Ovary (tissue), 9 donors: ENCODE data around the gene LAMC3. TPM values are rescaled to one million over a fixed set of nuclear protein-coding genes. Genes with fewer than 3 reads are reported as not detected.

Source experiments
- DNase-seq, 5 donors: peaks; one replicate each; pipeline ENCODE4 v3.0.0-alpha.2; 2019 to 2020
- H3K27ac ChIP-seq, 2 donors: fragments of 200-600 bp; one replicate each; pipeline versions ENCODE4 v1.5.1 to v1.8.0; 2019 to 2022
- H3K27me3 ChIP-seq: fragments of 200-600 bp; one replicate; pipeline ENCODE4 v1.8.0; 2022
- H3K36me3 ChIP-seq: fragments of 200-600 bp; sonication (generic); one replicate; pipeline ENCODE4 v1.5.1; 2019
- H3K4me1 ChIP-seq: one replicate; pipeline ENCODE4 v1.8.1; 2013; ENCODE audit warnings: mild to moderate bottlenecking, moderate library complexity; ENCODE audit not compliant: insufficient read depth
- H3K4me3 ChIP-seq: fragments of 200-600 bp; sonication (generic); one replicate; pipeline ENCODE4 v1.5.1; 2017
- H3K9me3 ChIP-seq, 2 donors: fragments of 200-600 bp in 1 of 2; sonication (generic) in 1 of 2; one replicate each; pipeline versions ENCODE4 v1.5.1 to v1.8.1; 2013 to 2019; ENCODE audit warnings: mild to moderate bottlenecking in 1 of 2, moderate library complexity in 1 of 2
- CTCF ChIP-seq, 3 donors: fragments of 450-650 bp in 2 of 3; fragments of 200-600 bp in 1 of 3; IDR thresholded peaks; one replicate each; pipeline versions ENCODE4 v1.5.1 to v1.8.0; 2016 to 2022; ENCODE audit warnings: antibody characterized with exemption in 3 of 3, mild to moderate bottlenecking in 1 of 3
- EP300 ChIP-seq: sonication (generic); formaldehyde crosslinking; IDR thresholded peaks from one replicate; pipeline ENCODE4 v1.6.1; 2017; ENCODE audit warnings: antibody characterized with exemption
- POLR2A ChIP-seq: fragments of 450-650 bp; IDR thresholded peaks from one replicate; pipeline ENCODE4 v1.6.1; 2017; ENCODE audit warnings: antibody characterized with exemption, mild to moderate bottlenecking, moderate library complexity
- WGBS, 3 donors: extraction: QIAGEN DNeasy Blood & Tissue Kit in 1 of 3; methylation state at CpG; one replicate each; pipeline versions ENCODE4 v1.1.5 to v1.1.7; 2013 to 2017; 5-methylcytosine and 5-hydroxymethylcytosine counted together
- intact Hi-C, 4 donors: fragments of 100-400 bp; cut with DNase I; formaldehyde crosslinking; loops; one replicate each; pipeline versions ENCODE4 v1.11.0 to v1.15.1; 2022 to 2023
- polyA plus RNA-seq, 2 donors: library from polyadenylated mRNA; stranded (reverse); fragments of 200-250 nt in 1 of 2; fragments of 350-450 nt in 1 of 2; fragmentation: Illumina TruSeq in 1 of 2; extraction: RNeasy Lipid Tissue Mini Kit (QIAGEN cat#74804) in 1 of 2; gene quantifications; one replicate each; pipeline ENCODE4 v1.2.3, GENCODE V29; 2013 to 2014
- total RNA-seq, 7 donors: library from RNA; depleted of rRNA in 2 of 7; stranded (reverse); fragments of >200 nt in 2 of 7; fragmentation: NEBNext Ultra II Directional in 3 of 7; extraction: Animal tissue kit (Norgen Biotek cat#: 25700) in 3 of 7; gene quantifications; one replicate each; pipeline versions ENCODE4 v1.1.0 to v1.2.4, GENCODE V29; 2016 to 2023
- donor health status: DM: no; HTN: no; CAD: no; lungs with moderate emphysema.
- donor health status: DM: no; HTN: no; CAD: no.
- donor health status: Bipolar disorder and iron deficiency.
- donor health status: DM: yes; HTN: yes; CAD: no.
- donor health status: DM: no; HTN: no; CAD: no.
- donor health status: DM: yes; HTN: yes; CAD: no.

LAMC3 gene
- total and polyA plus RNA-seq, 9 donors: 0.48 to 5.7 (median 1.8) TPM

- H3K36me3 ChIP-seq: no peaks in the 10 kb centered on the region
- no peaks in the 10 kb centered on the region for H3K4me1 ChIP-seq
- H3K27me3 ChIP-seq: no peaks in the 10 kb centered on the region
- no peak for DNase-seq
- no peak overlapping the region for H3K4me3 ChIP-seq
- 61 to 66% (median 64%) methylated on average over 10 of the region's 10 CpGs for WGBS, 3 donors
- H3K27ac ChIP-seq: no peak overlapping the region
- no peak for TF ChIP-seq CTCF (IDR thresholded peaks at IDR 0.05)
- TF ChIP-seq POLR2A: no peak
- TF ChIP-seq EP300: no peak
- intact Hi-C loops: no loop called here
- H3K9me3 ChIP-seq: no peaks in the 10 kb centered on the region
These were observed 27.8 kb upstream of the LAMC3 start for GRCh38 chr9:130981002-130981755.

GRCh38 chr9:130981756-130982137, 27.2 kb upstream of the LAMC3 start:
- no peaks in the 10 kb centered on the region for H3K27me3 ChIP-seq
- WGBS, 3 donors: 23 to 37% (median 29%) methylated on average over 10 to 14 of the region's 14 CpGs
- H3K36me3 ChIP-seq: no peaks in the 10 kb centered on the region
- H3K9me3 ChIP-seq: no peaks in the 10 kb centered on the region
- intact Hi-C loops: no loop called here
- H3K4me3 ChIP-seq: no peak overlapping the region
- no peak overlapping the region for H3K27ac ChIP-seq
- no peak for DNase-seq
- TF ChIP-seq POLR2A: no peak
- no peak for TF ChIP-seq CTCF (IDR thresholded peaks at IDR 0.05)
- no peak for TF ChIP-seq EP300
- no peaks in the 10 kb centered on the region for H3K4me1 ChIP-seq

- Histone ChIP-seq H3K36me3 (no peaks in the 10 kb centered on the region), H3K27me3 (no peaks in the 10 kb centered on the region), H3K9me3 (no peaks in the 10 kb centered on the region), H3K4me3 (no peak overlapping the region), H3K27ac (no peak overlapping the region), H3K4me1 (no peaks in the 10 kb centered on the region)
- DNase-seq: no peak
- TF ChIP-seq POLR2A (no peak), CTCF (IDR thresholded peaks at IDR 0.05) (no peak), EP300 (no peak)
- intact Hi-C loops: no loop called here
- 80 to 82% (median 82%) methylated on average over 25 of the region's 25 CpGs for WGBS, 3 donors
These were observed 26.2 kb upstream of the LAMC3 start for GRCh38 chr9:130982636-130983358.

GRCh38 chr9:130983359-130983670, 25.7 kb upstream of the LAMC3 start:
- WGBS, 3 donors: 86 to 95% (median 90%) methylated on average over 6 of the region's 6 CpGs
- TF ChIP-seq CTCF (IDR thresholded peaks at IDR 0.05): no peak
- TF ChIP-seq POLR2A: no peak
- no peak for TF ChIP-seq EP300
- DNase-seq: no peak
- Histone ChIP-seq H3K36me3 (no peaks in the 10 kb centered on the region), H3K4me3 (no peak overlapping the region), H3K27ac (no peak overlapping the region), H3K4me1 (no peaks in the 10 kb centered on the region), H3K27me3 (no peaks in the 10 kb centered on the region), H3K9me3 (no peaks in the 10 kb centered on the region)
- intact Hi-C loops: no loop called here
